ENCODE results near the gene TTI1. TPM values are rescaled to one million over a fixed set of nuclear protein-coding genes. Genes with fewer than 3 reads are reported as not detected.

The TTI1 gene
- polyA plus RNA-seq, 3 donors: 6.4 to 9.1 (median 8.8) TPM

- H3K27ac Mint-ChIP-seq: no peak overlapping the region
- H3K4me3 Mint-ChIP-seq: no peak overlapping the region
- no peak overlapping the region for H3K4me3 ChIP-seq (replicated peaks in 1 of 3; ENCODE audit: low read depth in 2 of 3, low read length in 3 of 3)
- peaks cover 4 to 18% of the 10 kb centered on the region in 2 donors for H3K27me3 ChIP-seq (ENCODE audit: control insufficient read depth in 2 of 2, insufficient read depth in 2 of 2, low read length in 2 of 2)
- intact Hi-C loops (cut with micrococcal nuclease): no loop called here
- 86% methylated on average over 1 of the region's 3 CpGs for WGBS (ENCODE audit: insufficient coverage)
- H3K27ac ChIP-seq (ENCODE audit: low read depth in 1 of 2, low read length in 2 of 2): no peak overlapping the region
- no peak overlapping the region for H3K4me2 ChIP-seq (replicated peaks; ENCODE audit: extremely low read depth, low read length, poor library complexity, severe bottlenecking)
- peaks cover 12 to 20% (median 15%) of the 10 kb centered on the region in 3 donors for H3K27me3 Mint-ChIP-seq (ENCODE audit: low read depth in 3 of 3)
- no peaks in the 10 kb centered on the region for H3K36me3 Mint-ChIP-seq
- no peak overlapping the region for H2AFZ ChIP-seq (ENCODE audit: insufficient read depth, low read depth, low read length, poor library complexity, severe bottlenecking)
- no peaks in the 10 kb centered on the region for H3K79me2 ChIP-seq (ENCODE audit: insufficient read depth, low read length)
- no peak overlapping the region for H3K9ac ChIP-seq (ENCODE audit: insufficient read depth, low read length, poor library complexity, severe bottlenecking)
- H3K4me1 Mint-ChIP-seq: no peaks in the 10 kb centered on the region
- H3K9me3 ChIP-seq (replicated peaks in 1 of 2; ENCODE audit: control insufficient read depth in 1 of 2, insufficient read depth in 1 of 2, low read length in 2 of 2): no peaks in the 10 kb centered on the region
- no peaks in the 10 kb centered on the region for H4K20me1 ChIP-seq (ENCODE audit: insufficient read depth, low read length)
- H3K9me3 Mint-ChIP-seq: peaks cover 0 to 6% (median 0%) of the 10 kb centered on the region in 7 donors
- no peak for TF ChIP-seq CTCF (IDR thresholded peaks at IDR 0.05)
- DNase-seq: no peak
- no peaks in the 10 kb centered on the region for H3K4me1 ChIP-seq (ENCODE audit: control insufficient read depth in 1 of 2, insufficient read depth in 2 of 2, low read length in 2 of 2)
- H3K36me3 ChIP-seq (replicated peaks in 1 of 2; ENCODE audit: control insufficient read depth in 1 of 2, insufficient read depth in 2 of 2, low read length in 2 of 2): no peaks in the 10 kb centered on the region
Measured at GRCh38 chr20:37956107-37956585, 77.1 kb downstream of the TTI1 start.

DNA sequence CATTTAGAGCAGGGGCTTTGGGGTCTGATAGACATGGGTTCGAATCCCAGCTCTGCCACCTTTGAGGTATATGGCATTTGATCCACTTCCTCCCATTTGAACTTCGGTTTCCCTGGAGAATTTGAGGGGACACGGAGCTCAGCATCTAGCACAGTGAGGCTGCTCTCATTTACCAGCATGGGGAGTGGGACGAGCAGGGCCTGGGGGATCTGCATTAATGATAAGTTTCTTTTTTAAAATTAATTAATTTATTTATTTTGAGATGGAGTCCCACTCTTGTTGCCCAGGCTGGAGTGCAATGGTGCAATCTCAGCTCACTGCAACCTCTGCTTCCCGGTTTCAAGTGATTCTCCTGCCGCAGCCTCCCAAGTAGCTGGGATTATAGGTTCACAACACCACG lies 77.7 kb downstream of the TTI1 start:
- peaks cover 4 to 18% of the 10 kb centered on the region in 2 donors for H3K27me3 ChIP-seq (ENCODE audit: control insufficient read depth in 2 of 2, insufficient read depth in 2 of 2, low read length in 2 of 2)
- WGBS (ENCODE audit: insufficient coverage): 92% methylated on average over 2 of the region's 7 CpGs
- peaks cover 11 to 22% (median 15%) of the 10 kb centered on the region in 3 donors for H3K27me3 Mint-ChIP-seq (ENCODE audit: low read depth in 3 of 3)

More for the DNA sequence above, 77.7 kb downstream of the TTI1 start:
- H3K27ac ChIP-seq (ENCODE audit: low read depth in 1 of 2, low read length in 2 of 2): no peak overlapping the region
- no peaks in the 10 kb centered on the region for H4K20me1 ChIP-seq (ENCODE audit: insufficient read depth, low read length)
- Mint-ChIP-seq H3K27ac (no peak overlapping the region), H3K4me3 (no peak overlapping the region), H3K4me1 (no peaks in the 10 kb centered on the region), H3K9me3 (peaks cover 0 to 6% (median 0%) of the 10 kb centered on the region in 7 donors), H3K36me3 (no peaks in the 10 kb centered on the region)
- H3K9me3 ChIP-seq (replicated peaks in 1 of 2; ENCODE audit: control insufficient read depth in 1 of 2, insufficient read depth in 1 of 2, low read length in 2 of 2): no peaks in the 10 kb centered on the region
- intact Hi-C loops (cut with micrococcal nuclease): no loop called here
- no peaks in the 10 kb centered on the region for H3K4me1 ChIP-seq (ENCODE audit: control insufficient read depth in 1 of 2, insufficient read depth in 2 of 2, low read length in 2 of 2)
- no peaks in the 10 kb centered on the region for H3K36me3 ChIP-seq (replicated peaks in 1 of 2; ENCODE audit: control insufficient read depth in 1 of 2, insufficient read depth in 2 of 2, low read length in 2 of 2)
- no peak overlapping the region for H3K4me3 ChIP-seq (replicated peaks in 1 of 3; ENCODE audit: low read depth in 2 of 3, low read length in 3 of 3)
- no peak overlapping the region for H3K9ac ChIP-seq (ENCODE audit: insufficient read depth, low read length, poor library complexity, severe bottlenecking)
- H2AFZ ChIP-seq (ENCODE audit: insufficient read depth, low read depth, low read length, poor library complexity, severe bottlenecking): no peak overlapping the region
- no peak for DNase-seq
- no peak overlapping the region for H3K4me2 ChIP-seq (replicated peaks; ENCODE audit: extremely low read depth, low read length, poor library complexity, severe bottlenecking)
- no peak for TF ChIP-seq CTCF (IDR thresholded peaks at IDR 0.05)
- H3K79me2 ChIP-seq (ENCODE audit: insufficient read depth, low read length): no peaks in the 10 kb centered on the region
